SK-N-SH (cell line): ENCODE measurements around the gene EIF5A. TPM values are rescaled to one million over a fixed set of nuclear protein-coding genes. Genes with fewer than 3 reads are reported as not detected.
A peak's percentile ranks its signal among the peaks of the same experiment; 100 is the strongest.

Source experiments
- CTCF ChIA-PET: fragments of 300-600, 350-600 bp; formaldehyde crosslinking; extraction: SDS; loops from one replicate; lab custom pipeline; 2021; lab: Yijun Ruan, JAX
- POLR2A ChIA-PET: fragments of 350-600 bp; sonication (Branson Sonifier 250); formaldehyde crosslinking; extraction: SDS; loops from one replicate; lab custom pipeline; 2020; ENCODE audit warnings: antibody characterized with exemption, inconsistent platforms; lab: Yijun Ruan, JAX
- DNase-seq: peaks from one replicate; pipeline ENCODE4 v3.0.0; 2012
- H2AFZ ChIP-seq: fragments of 200-600 bp; sonication (generic); 2 replicates; pipeline ENCODE4 v1.8.1; 2016; ENCODE audit warnings: antibody characterized with exemption, mild to moderate bottlenecking, low read depth
- H3F3A ChIP-seq: fragments of 200-600 bp; sonication (generic); replicated peaks from 2 replicates; pipeline ENCODE3; 2016; ENCODE audit warnings: antibody characterized with exemption, mild to moderate bottlenecking; ENCODE audit not compliant: insufficient read depth
- H3K27ac ChIP-seq, 2 experiments: fragments of 200-500 bp in 1 of 2; fragments of 200-600 bp in 1 of 2; sonication (Bioruptor generic) in 1 of 2; sonication (generic), shearing (Covaris generic) in 1 of 2; 2 replicates each; pipeline versions ENCODE4 v1.5.1 to v1.6.1; 2014 to 2016; ENCODE audit warnings: low read depth in 2 of 2, inconsistent platforms in 1 of 2, low read length in 1 of 2, mild to moderate bottlenecking in 1 of 2, mixed read lengths in 1 of 2
- H3K27me3 ChIP-seq: fragments of 200-600 bp; sonication (generic), shearing (Covaris generic); 2 replicates; pipeline ENCODE4 v1.6.1; 2016; ENCODE audit warnings: mixed run types; ENCODE audit not compliant: insufficient read depth
- H3K36me3 ChIP-seq, 2 experiments: fragments of 200-500 bp in 1 of 2; fragments of 200-600 bp in 1 of 2; sonication (Bioruptor generic) in 1 of 2; sonication (generic) in 1 of 2; replicated peaks in 1 of 2; 2 replicates each; pipeline versions ENCODE3 to v1.5.1; 2014 to 2016; ENCODE audit warnings: low read length in 1 of 2, mild to moderate bottlenecking in 1 of 2; ENCODE audit not compliant: insufficient read depth in 2 of 2, control insufficient read depth in 1 of 2
- H3K4me1 ChIP-seq, 2 experiments: fragments of 200-500 bp in 1 of 2; fragments of 200-600 bp in 1 of 2; sonication (Bioruptor generic) in 1 of 2; sonication (generic), shearing (Covaris generic) in 1 of 2; 2 replicates each; pipeline versions ENCODE4 v1.5.1 to v1.6.1; 2014 to 2016; ENCODE audit warnings: low read depth in 1 of 2, low read length in 1 of 2, mixed run types in 1 of 2; ENCODE audit not compliant: insufficient read depth in 2 of 2, control insufficient read depth in 1 of 2
- H3K4me2 ChIP-seq: fragments of 200-600 bp; sonication (generic), shearing (Covaris generic); 2 replicates; pipeline ENCODE4 v1.6.1; 2017; ENCODE audit warnings: mixed run types
- H3K4me3 ChIP-seq, 2 experiments: fragments of 200-500 bp in 1 of 2; fragments of 200-600 bp in 1 of 2; sonication (Bioruptor generic) in 1 of 2; sonication (generic), shearing (Covaris generic) in 1 of 2; 2 replicates each; pipeline versions ENCODE4 v1.5.1 to v1.8.1; 2014 to 2016; ENCODE audit warnings: low read depth in 2 of 2, inconsistent platforms in 1 of 2, low read length in 1 of 2, mild to moderate bottlenecking in 1 of 2, mixed read lengths in 1 of 2, moderate library complexity in 1 of 2
- H3K79me2 ChIP-seq: fragments of 200-600 bp; sonication (generic); 2 replicates; pipeline ENCODE4 v1.8.1; 2017; ENCODE audit warnings: mild to moderate bottlenecking; ENCODE audit not compliant: insufficient read depth
- H3K9ac ChIP-seq: fragments of 200-600 bp; sonication (generic); 2 replicates; pipeline ENCODE4 v1.6.1; 2017; ENCODE audit warnings: mixed run types
- H3K9me2 ChIP-seq: fragments of 200-600 bp; sonication (generic); 2 replicates; pipeline ENCODE4 v1.6.1; 2017; ENCODE audit warnings: mixed run types
- H3K9me3 ChIP-seq: fragments of 200-600 bp; sonication (generic); 2 replicates; pipeline ENCODE4 v1.6.1; 2017; ENCODE audit warnings: mixed run types, mild to moderate bottlenecking, moderate library complexity
- H4K20me1 ChIP-seq: fragments of 200-600 bp; sonication (generic); 2 replicates; pipeline ENCODE4 v1.6.1; 2017; ENCODE audit warnings: mild to moderate bottlenecking, mixed run types; ENCODE audit not compliant: insufficient read depth
- CTCF ChIP-seq: fragments of 200-600 bp; sonication (generic); IDR thresholded peaks from 2 replicates; pipeline ENCODE4 v1.6.1; 2017; ENCODE audit warnings: antibody characterized with exemption, mild to moderate bottlenecking, moderate library complexity
- FOSL2 ChIP-seq: IDR thresholded peaks from 2 replicates; pipeline ENCODE4 v1.4.0; 2012; ENCODE audit warnings: low read depth, mild to moderate bottlenecking, moderate library complexity, borderline replicate concordance
- GATA2 ChIP-seq: sonication (generic); formaldehyde crosslinking; IDR thresholded peaks from 2 replicates; pipeline ENCODE4 v1.5.0; 2020; ENCODE audit warnings: mild to moderate bottlenecking, missing genetic modification reagents
- IRF3 ChIP-seq: fragments of 150-350 bp; IDR thresholded peaks from 2 replicates; pipeline ENCODE4 v1.6.1; 2016; ENCODE audit warnings: mild to moderate bottlenecking, low read depth, low read length
- JUND ChIP-seq: IDR thresholded peaks from 2 replicates; pipeline ENCODE4 v1.4.0; 2012
- MXI1 ChIP-seq: IDR thresholded peaks from 2 replicates; pipeline ENCODE4 v1.6.1; 2012; ENCODE audit warnings: mild to moderate bottlenecking, low read depth, low read length, improper control_type of control experiment
- NFIC ChIP-seq: IDR thresholded peaks from 2 replicates; pipeline ENCODE4 v1.4.0; 2012; ENCODE audit warnings: borderline replicate concordance
- POLR2AphosphoS5 ChIP-seq: IDR thresholded peaks from 2 replicates; pipeline ENCODE4 v1.6.1; 2012; ENCODE audit warnings: low read depth, low read length
- RAD21 ChIP-seq: IDR thresholded peaks from 2 replicates; pipeline ENCODE4 v1.6.1; 2012; ENCODE audit warnings: mild to moderate bottlenecking, low read length
- RCOR1 ChIP-seq: fragments of 150-350 bp; IDR thresholded peaks from 2 replicates; pipeline ENCODE4 v1.6.1; 2017; ENCODE audit warnings: antibody characterized with exemption, low read length
- RFX5 ChIP-seq: IDR thresholded peaks from 2 replicates; pipeline ENCODE4 v1.6.1; 2012; ENCODE audit warnings: mild to moderate bottlenecking, improper control_type of control experiment, low read length
- RXRA ChIP-seq: IDR thresholded peaks from 2 replicates; pipeline ENCODE4 v1.4.0; 2012; ENCODE audit warnings: low read depth, mild to moderate bottlenecking, borderline replicate concordance
- TAF1 ChIP-seq: IDR thresholded peaks from 2 replicates; pipeline ENCODE4 v1.6.1; 2012; ENCODE audit warnings: low read depth, mild to moderate bottlenecking, low read length, moderate library complexity, borderline replicate concordance
- USF2 ChIP-seq: fragments of 150-350 bp; IDR thresholded peaks from 2 replicates; pipeline ENCODE4 v1.6.1; 2017; ENCODE audit warnings: antibody characterized with exemption, low read length, low read depth, borderline replicate concordance
- WGBS: methylation state at CpG from one replicate; pipeline ENCODE4 v1.1.6; 2017; ENCODE audit warnings: low lambda C conversion rate; 5-methylcytosine and 5-hydroxymethylcytosine counted together
- polyA plus RNA-seq, 3 experiments: library from polyadenylated mRNA; depleted of rRNA; stranded (reverse); fragments of >200 nt; gene quantifications; 2 replicates each; pipeline ENCODE4 v1.2.3, GENCODE V29; 2012
- TF ChIP-seq, protein P1 (sequence below): IDR thresholded peaks from 2 replicates; pipeline ENCODE4 v1.4.0; 2012; ENCODE audit warnings: low read depth, borderline replicate concordance
- TF ChIP-seq, protein P2 (sequence below): IDR thresholded peaks from 2 replicates; pipeline ENCODE4 v1.4.0; 2012; ENCODE audit warnings: low read depth, borderline replicate concordance
- TF ChIP-seq, protein P3 (sequence below): IDR thresholded peaks from 2 replicates; pipeline ENCODE4 v1.4.0; 2012; ENCODE audit warnings: low read depth

Gene EIF5A
- polyA plus RNA-seq, 1 of the 3 experiments (the other 2 are of a cell fraction), result 971 TPM

DNA sequence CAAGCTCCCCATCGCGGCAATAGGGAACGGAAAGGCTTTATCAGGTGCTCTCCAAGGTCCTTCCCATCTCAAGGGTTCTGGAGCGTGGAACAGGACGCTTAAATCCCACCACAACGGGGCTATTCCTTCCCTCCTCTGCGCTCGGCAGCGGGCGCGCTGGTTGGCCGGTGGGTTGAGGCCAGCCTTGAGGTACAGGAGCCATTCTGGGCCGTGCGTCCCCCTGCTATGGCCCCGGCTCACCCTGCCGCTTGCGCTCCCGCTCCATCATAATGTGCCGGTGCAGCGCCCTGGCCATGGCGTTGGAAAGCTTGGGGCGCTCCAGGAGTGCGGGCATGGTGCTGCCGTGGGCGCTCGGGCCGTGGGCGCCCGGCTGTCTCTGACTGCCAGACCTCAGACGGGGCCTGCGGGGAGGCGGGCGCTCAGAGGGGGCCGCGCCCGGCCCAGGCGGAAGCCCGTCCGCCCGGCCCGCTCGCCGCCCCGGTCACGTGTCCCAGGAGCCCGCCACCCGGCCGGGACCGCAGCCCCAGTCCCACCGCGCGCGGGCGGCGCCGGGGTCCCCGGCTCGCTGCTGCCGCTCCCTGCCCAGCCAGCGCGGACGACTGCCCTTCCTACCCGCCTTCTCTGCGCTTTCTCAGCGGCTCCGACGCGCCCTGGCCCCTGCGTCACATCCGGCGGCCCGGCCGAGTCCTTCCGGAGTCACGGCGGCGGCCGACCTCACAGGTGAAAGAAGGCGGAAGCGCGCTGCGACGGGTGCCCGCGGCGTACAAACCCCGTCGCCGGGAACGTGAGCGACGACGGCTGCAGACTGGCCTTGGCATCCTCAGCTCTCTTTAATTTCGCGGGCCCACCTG lies 7.5 kb downstream of the EIF5A start, which contains the start of gene GPS2 (continued):
- no peak for TF ChIP-seq IRF3
- TF ChIP-seq TAF1, result peak; percentile 74
- no peak for TF ChIP-seq RCOR1
- TF ChIP-seq NFIC, result no peak
- TF ChIP-seq RFX5, result no peak
- no peak for TF ChIP-seq FOSL2
- TF ChIP-seq USF2, result no peak
- TF ChIP-seq JUND, result no peak; the same call in 1 of the 2 replicates
- TF ChIP-seq, protein P1, sequence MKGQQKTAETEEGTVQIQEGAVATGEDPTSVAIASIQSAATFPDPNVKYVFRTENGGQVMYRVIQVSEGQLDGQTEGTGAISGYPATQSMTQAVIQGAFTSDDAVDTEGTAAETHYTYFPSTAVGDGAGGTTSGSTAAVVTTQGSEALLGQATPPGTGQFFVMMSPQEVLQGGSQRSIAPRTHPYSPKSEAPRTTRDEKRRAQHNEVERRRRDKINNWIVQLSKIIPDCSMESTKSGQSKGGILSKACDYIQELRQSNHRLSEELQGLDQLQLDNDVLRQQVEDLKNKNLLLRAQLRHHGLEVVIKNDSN, result peak; percentile 58

DNA sequence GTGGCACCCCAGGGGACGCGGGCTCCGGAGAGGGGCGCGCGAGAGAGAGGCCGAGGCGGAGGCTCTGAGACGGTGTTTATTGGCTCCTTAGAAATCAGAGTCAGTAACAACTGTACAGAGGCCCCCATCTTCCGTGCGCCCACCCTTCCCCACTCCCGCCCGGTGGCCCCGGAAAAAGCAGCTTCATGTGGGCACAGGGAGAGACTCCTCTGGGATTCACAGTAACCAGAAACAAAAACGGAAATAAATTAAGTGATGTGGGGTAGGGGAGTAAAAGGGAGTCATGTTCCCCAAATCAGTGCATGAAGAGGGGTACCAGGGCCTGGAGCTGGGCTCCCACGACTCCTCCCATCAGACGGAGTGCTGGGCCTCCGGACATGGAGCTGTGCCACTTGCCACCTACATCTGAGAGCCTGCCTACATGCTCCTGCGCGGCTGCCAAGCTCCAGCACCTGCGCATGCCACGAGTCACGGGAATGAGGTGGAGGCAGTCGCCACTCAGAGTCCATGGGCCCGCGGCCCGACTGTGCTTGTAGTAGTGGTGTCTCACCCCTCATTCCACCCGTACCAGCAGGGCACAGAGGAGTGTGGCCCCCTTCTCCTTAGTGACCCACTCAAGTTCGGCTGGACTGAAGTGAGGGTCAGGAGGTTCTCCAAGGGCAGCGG lies 8.3 kb downstream of the EIF5A start:
- Histone ChIP-seq H3K4me1 (peaks cover 10 to 36% of the 10 kb centered on the region in 2 experiments; a peak in 3 of 4 replicates), H3K9ac (peak overlapping the region; percentile 80), H3K9me2 (no peaks in the 10 kb centered on the region), H3F3A (peaks cover 40% of the 10 kb centered on the region)
- TF ChIP-seq RCOR1 (no peak), NFIC (no peak), RAD21 (no peak), CTCF (no peak), RXRA (no peak), POLR2AphosphoS5 (no peak), MXI1 (no peak), GATA2 (CRISPR knock-in tag) (no peak)
- TF ChIP-seq, protein P1, result no peak
- TF ChIP-seq, protein P2, sequence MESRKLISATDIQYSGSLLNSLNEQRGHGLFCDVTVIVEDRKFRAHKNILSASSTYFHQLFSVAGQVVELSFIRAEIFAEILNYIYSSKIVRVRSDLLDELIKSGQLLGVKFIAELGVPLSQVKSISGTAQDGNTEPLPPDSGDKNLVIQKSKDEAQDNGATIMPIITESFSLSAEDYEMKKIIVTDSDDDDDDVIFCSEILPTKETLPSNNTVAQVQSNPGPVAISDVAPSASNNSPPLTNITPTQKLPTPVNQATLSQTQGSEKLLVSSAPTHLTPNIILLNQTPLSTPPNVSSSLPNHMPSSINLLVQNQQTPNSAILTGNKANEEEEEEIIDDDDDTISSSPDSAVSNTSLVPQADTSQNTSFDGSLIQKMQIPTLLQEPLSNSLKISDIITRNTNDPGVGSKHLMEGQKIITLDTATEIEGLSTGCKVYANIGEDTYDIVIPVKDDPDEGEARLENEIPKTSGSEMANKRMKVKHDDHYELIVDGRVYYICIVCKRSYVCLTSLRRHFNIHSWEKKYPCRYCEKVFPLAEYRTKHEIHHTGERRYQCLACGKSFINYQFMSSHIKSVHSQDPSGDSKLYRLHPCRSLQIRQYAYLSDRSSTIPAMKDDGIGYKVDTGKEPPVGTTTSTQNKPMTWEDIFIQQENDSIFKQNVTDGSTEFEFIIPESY, result no peak
- TF ChIP-seq, protein P3, sequence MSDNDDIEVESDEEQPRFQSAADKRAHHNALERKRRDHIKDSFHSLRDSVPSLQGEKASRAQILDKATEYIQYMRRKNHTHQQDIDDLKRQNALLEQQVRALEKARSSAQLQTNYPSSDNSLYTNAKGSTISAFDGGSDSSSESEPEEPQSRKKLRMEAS, result no peak
- TF ChIP-seq, all 33 proteins: peak for 0
- Histone ChIP-seq H3K9me3 (no peaks in the 10 kb centered on the region), H3K27me3 (no peaks in the 10 kb centered on the region), H4K20me1 (peaks cover 38% of the 10 kb centered on the region), H3K27ac (peak overlapping the region; percentile 76 to 90), H3K4me2 (peak overlapping the region; percentile 99), H3K79me2 (peaks cover 38% of the 10 kb centered on the region), H2AFZ (peak overlapping the region; percentile 86), H3K4me3 (peak overlapping the region; percentile 88 to 94), H3K36me3 (peaks cover 43 to 51% of the 10 kb centered on the region in 2 experiments)
- DNase-seq, result no peak
- ChIA-PET POLR2A (interaction anchor here (0.6 to 2.6 kb wide), 2 partner anchors 14 to 68 kb away, joined by 3 to 11 read pairs; partner anchors contain the start of gene NEURL4), CTCF (interaction anchor here (0.9 to 2.9 kb wide), 6 partner anchors 9 to 245 kb away, joined by 3 to 12 read pairs (median 4); no protein-coding TSS in a partner anchor)
- 41% methylated on average over 22 of the region's 30 CpGs for WGBS
